GM15510 (cell line): ENCODE data around the gene ENTPD5.
A peak's percentile ranks its signal among the peaks of the same experiment; 100 is the strongest.

ENCODE experiments used
- POLR2A ChIP-seq: IDR thresholded peaks from 3 replicates; pipeline ENCODE4 v1.6.1; 2011; ENCODE audit warnings: borderline replicate concordance; ENCODE audit not compliant: insufficient read length; ENCODE audit errors: extremely low read depth

The ENTPD5 gene, protein sequence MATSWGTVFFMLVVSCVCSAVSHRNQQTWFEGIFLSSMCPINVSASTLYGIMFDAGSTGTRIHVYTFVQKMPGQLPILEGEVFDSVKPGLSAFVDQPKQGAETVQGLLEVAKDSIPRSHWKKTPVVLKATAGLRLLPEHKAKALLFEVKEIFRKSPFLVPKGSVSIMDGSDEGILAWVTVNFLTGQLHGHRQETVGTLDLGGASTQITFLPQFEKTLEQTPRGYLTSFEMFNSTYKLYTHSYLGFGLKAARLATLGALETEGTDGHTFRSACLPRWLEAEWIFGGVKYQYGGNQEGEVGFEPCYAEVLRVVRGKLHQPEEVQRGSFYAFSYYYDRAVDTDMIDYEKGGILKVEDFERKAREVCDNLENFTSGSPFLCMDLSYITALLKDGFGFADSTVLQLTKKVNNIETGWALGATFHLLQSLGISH

DNA sequence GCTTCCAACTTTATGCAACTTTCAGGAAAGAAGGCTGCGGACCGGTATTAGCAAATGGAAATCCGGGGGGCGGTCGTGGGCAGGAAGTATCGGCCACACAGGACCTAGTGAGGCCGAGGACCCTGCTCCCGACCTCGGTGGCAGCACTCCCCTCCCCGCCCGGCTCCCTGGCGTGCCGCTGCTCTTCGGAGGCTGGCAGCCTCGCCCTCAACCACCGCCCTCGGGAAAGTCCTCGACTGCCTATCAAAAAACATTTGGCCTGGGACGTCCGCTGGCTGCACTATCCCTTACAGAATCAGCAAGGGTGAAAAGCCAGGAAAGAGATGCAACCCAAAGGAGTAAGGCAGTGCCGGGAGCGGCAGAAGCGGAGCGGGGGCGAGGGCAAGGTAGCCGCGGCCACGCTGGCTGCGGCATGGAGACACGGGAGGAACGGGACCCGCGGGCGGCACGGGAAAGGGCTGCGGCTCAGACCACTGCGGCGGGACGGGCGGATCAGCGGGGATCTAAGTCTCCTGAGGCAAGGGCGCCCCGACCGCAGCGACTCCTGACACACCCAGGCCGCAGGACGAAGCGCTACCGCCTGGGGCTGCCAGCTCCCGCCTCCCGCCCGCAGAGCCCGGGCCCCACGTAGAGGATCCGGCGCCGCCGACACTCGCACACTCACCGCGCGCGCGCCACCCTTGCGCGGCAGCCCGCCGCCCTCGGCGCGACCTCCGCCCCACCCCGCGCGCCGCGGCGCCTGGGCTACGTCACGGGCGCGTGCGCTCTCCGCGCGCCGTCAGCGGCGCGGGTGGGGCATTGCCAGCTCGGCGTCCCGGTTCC lies at the start of gene ENTPD5, which contains the start of gene BBOF1:
TSS of gene ENTPD5 (minus strand) at position 703 of the 822 bp plus-strand sequence. CDS start 31,186 bp downstream, outside the sequence.
TSS of gene BBOF1 (plus strand) at position 764 of the 822 bp plus-strand sequence. CDS start 130 bp downstream, outside the sequence.
- TF ChIP-seq POLR2A = peak; percentile 93

DNA sequence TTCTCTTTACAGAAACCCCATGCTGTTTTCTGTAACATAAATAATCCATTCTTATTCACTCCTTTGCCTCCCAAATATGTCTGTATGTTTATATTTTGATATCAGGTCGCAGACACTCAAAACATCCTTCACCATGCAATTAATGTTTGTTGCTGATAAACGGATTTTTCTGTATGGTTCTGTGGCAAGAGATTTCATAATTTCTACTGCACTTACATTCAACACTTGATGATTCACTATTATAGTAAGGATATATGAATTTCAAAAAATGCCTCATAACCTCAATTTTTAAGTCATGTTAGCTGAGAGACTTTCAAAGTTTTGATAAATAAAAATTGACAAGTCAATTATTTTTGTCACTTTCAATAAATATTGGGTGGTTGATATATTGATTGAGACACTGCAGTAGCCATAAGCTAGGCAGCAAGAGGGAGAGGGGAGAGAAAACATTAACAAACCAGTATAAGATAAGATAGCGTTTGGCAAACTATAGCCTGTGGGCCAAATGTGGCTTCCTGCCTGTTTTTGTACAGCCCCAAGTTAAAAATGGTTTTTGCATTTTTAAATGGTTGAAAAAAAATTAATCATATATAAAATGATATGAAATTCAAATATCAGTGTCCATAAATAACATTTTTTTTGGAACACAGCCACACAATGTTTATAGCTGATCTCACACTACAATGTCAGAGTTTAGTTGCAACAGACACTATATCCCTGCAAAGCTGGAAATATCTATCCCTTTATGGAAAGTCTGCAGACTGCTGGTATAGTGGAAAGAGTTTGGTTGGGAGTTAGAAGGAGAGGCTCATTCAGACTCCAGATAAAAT lies 46.9 kb upstream of the ENTPD5 start:
- no peak for TF ChIP-seq POLR2A

DNA sequence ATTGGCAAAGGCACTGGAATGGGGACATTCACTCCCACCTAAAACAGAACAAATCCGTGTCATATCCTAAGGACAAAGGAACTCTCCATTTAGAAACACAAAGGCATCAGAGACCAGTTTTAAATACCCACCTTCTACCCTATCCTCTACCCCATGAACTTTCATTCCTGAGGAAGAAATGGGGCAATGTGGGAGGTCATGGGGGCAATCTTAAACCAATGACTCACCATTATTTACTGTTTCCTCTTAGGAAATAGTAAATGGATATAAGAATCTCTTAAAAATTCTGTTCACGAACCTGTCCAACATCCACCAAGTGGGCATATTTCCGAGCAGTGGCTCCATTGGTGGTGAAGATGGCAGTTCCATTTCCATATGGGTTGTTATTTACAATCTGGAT lies 45.8 kb upstream of the ENTPD5 start:
- TF ChIP-seq POLR2A = no peak

DNA sequence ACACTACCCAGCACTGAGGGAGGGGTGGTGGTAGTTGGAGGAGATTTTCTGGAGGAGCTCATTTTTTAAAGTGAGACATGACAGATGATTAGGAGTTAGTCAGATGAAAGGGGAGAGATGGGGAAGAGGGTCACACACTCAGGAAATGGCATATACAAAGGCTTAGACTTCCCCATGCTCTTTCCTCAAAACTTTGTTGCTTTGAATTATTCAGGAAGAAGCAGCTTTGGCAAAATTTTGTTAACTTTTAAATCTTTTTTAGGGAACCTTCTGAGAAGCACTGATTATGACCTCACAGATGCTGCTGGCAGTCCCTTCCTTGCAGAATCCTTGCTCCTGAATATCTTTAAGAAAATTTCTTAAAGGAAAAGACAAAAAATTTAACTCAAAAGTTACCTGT lies 45.3 kb upstream of the ENTPD5 start:
- TF ChIP-seq POLR2A = no peak

DNA sequence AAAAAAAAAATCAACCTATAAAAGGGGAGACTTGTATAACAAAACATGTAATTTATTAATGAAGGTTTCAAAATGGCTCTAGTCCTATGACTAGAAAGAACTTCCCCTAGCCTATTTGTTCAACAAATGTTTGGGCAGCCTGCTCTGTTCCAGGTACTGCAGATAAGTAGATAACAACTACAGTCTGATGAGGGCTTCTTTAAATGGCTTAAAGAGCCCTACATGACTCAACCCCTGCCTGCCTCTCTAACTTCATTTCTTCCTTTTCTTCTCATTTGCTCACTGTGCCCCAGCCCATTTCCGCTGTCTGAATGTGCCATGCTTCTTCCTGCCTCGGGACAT lies 43.7 kb upstream of the ENTPD5 start:
- no peak for TF ChIP-seq POLR2A

DNA sequence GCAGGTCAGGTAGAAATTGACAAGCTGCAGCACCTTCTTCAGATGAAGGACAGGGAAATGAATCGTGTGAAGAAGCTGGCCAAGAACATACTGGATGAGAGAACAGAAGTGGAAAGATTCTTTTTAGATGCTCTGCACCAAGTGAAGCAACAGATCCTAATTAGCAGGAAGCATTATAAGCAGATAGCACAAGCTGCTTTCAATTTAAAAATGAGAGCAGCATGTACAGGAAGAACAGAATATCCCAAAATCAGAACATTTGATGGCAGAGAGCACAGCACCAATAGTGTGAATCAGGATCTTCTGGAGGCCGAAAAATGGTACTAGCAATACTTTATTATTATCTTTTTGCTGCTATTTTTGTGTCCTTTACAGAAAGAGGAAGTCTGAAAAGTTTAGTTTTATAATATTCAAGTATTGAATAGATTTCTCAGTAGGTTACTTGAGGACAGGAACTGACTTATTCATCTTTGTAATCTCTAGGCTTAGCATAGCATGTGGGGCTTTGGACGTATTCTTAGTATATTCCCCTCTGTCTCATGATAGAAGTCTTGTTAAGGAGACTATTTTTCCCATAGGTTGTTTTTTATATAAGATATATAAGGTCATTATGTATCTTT lies 30.9 kb upstream of the ENTPD5 start:
- no peak for TF ChIP-seq POLR2A

DNA sequence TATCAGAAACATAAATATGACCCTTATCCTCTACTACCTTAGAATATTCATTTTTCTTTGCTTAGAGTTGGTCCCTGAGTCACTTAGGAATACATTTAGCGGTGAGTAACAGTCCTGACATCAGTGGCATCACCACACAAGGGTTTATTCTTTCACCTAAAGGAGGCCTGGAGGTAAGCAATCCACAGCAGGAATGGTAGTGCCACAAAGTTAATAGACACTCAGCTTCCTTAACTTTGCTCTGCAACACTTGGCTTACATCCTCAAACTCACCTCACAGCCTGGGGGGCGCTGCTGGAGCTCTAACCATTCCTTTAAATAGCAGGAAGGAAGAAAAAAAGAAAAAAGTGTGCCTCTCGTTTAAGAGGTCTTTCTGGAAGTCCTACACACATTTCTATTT lies 29.2 kb upstream of the ENTPD5 start:
- no peak for TF ChIP-seq POLR2A

DNA sequence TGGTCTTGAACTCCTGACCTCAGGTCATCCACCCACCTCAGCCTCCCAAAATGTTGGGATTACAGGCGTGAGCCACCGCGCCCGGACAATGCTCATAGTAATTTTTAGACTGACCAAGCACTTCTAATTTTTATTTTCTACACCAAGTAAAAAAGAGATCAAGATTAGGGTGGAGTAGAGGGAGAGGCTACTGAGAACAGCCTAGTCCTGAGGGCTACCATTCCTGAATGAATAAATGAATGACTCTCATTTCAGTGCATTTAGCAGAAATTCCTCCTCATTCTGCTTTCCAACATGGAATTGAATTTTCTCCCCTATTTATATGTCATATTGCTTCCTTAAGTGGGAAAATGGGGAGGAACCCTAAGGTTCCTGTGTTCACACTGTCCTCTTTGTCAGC lies 26.4 kb upstream of the ENTPD5 start:
- TF ChIP-seq POLR2A = no peak

DNA sequence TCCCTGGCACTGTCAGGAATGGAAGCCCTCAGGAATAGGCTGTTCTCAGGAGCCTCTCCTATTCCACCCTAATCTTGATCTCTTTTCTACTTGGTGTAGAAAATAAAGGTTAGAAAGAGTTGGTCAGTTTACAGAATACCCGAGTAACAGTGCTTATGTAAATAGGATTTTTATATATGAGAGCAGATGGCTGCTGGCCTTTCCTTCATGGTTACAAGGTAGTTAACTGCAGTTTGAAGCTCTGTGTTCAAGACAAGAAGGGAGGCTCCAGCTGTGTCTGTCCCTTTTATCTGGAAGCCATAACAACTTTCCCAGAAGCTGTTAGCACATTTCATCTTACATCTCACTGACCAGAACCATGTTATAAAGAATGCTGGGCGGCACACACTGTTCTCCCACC lies 23.2 kb upstream of the ENTPD5 start:
- no peak for TF ChIP-seq POLR2A

DNA sequence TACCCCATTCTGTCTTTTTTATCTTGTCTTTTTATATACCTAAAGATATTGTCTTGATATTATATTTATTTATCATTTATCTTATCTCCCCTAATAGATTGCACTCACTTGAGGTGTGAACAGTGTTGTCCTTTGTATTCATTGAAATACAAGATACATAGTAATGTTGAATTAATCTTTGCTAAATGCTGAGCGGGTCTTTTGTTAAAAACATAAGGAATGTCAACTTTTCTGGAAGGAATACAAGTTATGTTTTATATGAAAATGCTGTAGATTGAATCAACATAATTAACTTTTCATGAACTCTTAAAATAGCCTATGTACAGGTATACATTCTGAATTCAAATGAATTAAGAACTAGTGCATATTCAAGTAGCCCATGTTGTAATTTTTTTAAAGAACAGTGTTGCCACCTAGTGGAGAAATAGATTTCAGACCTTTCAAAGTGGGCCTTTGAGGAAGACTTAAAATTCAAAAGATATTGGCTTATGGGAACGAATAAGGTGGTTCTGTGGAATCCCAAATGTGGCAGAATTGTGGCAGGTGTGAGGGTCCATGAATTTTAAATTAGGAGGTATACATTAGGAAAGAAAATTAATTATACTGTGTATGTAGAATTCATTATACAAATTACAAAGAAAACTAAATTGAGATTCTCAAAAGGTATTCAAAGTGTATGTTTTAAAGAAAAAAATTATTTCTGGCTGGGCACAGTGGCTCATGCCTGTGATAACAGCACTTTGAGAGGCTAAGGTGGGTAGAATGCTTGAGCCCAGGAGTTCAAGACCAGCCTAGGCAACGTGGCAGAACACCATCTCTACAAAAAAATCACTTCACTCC lies 19.2 kb upstream of the ENTPD5 start:
- no peak for TF ChIP-seq POLR2A

DNA sequence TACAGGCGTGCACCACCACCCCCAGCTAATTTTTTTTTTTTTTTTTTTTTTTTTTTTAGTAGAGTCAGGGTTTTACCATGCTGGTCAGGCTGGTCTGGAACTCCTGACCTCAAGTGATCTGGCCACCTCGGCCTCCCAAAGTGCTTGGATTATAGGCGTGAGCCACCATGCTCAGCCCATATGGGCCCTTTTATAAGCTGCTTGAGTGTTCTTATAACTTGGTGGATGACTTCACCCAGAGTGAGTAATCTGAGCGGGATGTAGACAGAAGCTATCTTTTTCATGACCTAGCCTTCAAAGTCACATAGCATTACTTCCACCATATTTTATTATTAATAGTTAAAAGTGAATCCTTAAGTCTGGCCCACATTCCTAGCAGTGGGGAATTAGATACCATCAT lies 16.5 kb upstream of the ENTPD5 start:
- no peak for TF ChIP-seq POLR2A

DNA sequence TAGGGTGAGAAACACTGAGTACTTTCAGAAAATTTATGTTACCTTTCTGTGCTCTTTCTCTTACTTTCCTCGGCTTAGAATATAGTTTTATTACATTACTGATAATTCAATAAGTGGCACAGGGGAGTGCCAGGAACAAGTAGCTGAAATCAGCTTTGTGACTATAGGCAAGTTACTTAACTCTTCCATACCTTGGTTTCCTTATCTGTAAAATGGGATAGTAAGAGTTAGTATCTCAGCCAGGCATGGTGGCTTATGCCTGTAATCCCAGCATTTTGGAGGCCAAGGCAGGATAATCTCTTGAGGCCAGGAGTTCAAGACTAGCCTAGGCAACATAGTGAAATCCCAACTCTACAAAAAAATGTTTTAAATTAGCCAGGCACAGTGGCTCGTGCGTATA lies 15.5 kb upstream of the ENTPD5 start:
- no peak for TF ChIP-seq POLR2A

DNA sequence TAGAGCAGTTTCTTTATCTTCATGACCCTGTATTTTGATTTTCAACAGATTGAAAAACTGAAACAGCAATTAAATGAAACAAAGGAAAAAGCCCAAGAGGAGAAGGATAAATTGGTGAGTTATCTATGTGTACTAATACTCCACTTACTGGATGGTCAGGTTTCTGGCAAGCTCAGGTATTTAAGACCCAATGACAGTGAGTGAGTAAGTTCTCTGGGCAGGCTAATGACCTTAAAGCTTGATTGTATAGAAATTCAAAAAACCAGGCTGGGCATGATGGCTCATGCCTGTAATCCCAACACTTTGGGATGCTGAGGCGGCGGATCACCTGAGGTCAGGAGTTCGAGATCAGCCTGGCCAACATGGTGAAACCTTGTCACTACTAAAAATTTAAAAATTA lies 10.0 kb upstream of the ENTPD5 start:
- no peak for TF ChIP-seq POLR2A

DNA sequence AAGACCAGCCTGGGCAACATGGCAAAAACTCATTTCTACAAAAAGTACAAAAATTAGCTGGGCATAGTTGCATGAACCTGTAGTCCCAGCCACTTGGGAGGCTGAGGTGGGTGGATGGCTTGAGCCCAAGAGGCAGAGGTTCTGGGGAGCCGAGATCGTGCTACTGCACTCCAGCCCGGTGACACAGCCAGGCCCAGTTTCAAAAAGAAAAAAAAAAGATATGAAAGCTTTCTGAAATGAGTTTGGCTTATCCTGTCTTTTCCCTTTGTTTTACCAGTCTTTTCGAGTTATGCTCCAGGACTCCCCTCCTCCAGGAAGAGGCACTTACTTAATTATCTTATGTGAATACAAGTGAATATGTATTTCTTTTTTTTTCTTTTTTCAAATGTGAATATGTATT lies 3.3 kb upstream of the ENTPD5 start:
- no peak for TF ChIP-seq POLR2A

DNA sequence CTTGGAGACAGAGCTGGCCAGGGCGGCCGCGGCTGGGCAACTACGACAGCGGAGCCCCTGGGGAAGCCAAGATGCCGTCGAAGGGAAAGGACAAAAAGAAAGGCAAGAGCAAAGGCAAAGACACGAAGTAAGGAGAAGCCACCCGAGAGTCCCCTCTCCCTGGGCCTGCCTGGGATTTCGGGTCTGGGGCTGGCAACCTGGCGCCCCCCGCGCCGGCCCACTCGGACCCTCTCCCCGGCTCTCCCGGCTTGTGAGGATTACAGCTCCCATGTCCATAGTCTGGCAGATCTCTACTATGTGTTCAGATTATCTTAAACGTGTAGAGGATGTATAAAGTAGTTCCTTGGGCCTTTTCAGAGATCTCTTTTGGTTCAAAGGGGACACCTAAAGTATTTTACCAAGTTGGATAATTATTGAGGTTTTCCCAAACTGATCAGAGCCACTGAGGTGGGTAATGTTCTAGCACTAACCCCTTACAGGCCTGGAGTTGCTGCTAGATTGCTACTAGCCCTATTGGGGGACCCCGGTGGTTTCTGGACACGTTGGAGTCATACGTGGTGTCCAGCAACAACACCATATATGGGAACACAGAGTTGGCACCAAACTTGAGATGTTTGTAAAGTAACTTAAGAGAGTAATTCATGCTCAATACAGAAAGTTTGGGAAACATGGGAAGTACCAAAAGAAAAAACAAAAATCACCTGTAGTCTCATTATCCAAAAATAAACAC lies 485 bp upstream of the ENTPD5 start:
- TF ChIP-seq POLR2A = no peak
